Inflammatory macrophage treated with lipopolysaccharide for 1 hour (primary cell): ENCODE results near the gene CDH26.
A peak's percentile ranks its signal among the peaks of the same experiment; 100 is the strongest.

Experiments
- DNase-seq, 2 donors: peaks; one replicate each; pipeline ENCODE4 v3.0.0-alpha.2; 2020 to 2022

The CDH26 gene

GRCh38 chr20:59958123-59958522, at the start of gene CDH26:
Gene CDH26 (plus strand): TSS chr20:59958423. CDS start chr20:59958727, 304 bp downstream.
- no peak for DNase-seq

DNA sequence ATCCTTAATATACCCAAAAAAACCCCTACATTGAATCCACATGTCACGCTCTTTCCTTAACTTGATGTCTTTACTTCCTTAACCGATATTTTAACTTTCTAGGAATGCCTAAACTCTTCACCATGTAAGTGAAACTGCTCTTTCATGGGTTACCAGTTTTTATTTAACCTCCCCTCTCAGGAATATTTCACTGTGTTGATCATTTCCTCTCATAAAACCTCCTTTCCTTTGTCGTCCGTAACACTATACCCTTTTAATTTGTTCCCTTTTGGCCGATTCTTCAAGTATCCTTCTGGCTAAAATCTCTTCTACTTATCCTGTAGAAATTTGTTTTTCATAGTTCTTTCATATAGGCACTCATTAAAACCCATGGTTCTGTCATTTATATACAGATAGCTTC, 49.4 kb upstream of the CDH26 start:
- DNase-seq, result no peak

GRCh38 chr20:59911041-59911440, 47.2 kb upstream of the CDH26 start:
- no peak for DNase-seq

DNA sequence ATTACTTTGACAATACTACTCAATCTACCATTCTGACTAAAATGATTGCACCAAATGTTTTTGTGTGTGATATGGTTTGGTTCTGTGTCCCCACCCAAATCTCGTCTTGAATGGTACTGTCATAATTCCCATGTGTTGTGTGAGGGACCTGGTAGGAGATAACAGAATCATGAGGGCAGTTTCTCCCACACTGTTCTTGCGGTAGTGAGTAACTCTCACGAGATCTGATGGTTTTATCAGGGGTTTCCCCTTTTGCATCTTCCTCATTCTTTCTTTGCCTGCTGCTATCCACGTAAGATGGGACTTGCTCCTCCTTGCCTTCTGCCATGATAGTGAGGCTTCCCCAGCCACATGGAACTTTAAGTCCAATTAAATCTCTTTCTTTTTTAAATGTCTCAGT, 45.6 kb upstream of the CDH26 start:
- peak; percentile 55 to 68 for DNase-seq

DNA sequence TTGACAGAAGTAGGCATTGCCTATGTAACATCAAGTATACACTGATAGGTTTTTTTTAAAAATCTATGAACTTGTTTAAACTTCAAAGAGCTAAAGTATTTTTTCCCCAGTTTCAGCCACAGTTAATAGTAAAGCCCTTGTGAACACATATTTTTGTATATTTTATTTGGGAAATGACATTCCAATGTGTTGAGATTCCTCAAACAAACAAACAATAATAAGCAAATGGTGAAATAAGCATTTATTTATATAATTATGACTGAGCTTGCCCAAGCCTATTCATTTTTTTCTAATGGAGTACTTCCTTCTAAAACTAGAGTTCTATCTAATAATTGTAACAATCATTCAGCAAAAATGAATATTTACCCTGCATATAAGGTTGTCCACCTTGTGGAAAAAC, 37.3 kb upstream of the CDH26 start:
- DNase-seq, result no peak

DNA sequence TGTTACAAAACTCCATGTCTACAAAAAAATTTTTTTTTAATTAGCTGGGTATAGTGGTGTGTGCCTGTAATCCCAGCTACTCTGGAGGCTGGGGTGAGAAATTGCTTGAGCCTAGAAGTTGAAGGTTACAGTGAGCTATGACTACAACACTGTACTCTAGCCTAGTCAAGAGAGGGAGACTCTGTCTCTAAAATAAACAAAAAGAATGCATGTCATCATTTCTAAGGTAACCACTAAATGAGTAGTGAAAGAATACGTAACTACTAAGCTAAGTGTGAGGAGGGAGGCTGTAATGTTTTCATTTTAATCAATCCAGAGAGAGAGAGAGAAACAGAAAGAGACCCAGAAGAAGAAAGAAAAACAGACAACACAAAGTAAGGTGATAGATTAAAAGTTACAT, 34.7 kb upstream of the CDH26 start:
- DNase-seq, result no peak

- no peak for DNase-seq
Observed at GRCh38 chr20:59925359-59925758, 32.9 kb upstream of the CDH26 start.

DNA sequence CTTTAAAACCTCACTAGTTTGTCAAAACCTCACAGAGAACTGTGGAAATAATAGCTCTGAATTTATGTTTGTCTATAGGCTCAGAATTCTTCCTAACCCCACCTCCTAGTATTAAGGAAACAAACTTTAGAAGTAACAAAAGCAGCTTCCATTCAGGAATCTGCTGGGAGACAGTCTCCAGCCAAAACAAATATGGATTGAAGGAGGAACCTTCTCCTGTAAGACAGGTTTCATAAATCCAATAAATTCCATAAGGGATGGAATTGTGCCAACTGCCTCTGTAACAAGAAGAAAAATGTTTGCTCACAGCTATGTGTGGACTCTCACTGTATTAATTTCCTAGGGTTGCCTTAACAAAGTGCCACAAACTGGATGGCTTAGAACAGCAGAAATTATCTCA, 32.3 kb upstream of the CDH26 start:
- DNase-seq, result no peak

DNA sequence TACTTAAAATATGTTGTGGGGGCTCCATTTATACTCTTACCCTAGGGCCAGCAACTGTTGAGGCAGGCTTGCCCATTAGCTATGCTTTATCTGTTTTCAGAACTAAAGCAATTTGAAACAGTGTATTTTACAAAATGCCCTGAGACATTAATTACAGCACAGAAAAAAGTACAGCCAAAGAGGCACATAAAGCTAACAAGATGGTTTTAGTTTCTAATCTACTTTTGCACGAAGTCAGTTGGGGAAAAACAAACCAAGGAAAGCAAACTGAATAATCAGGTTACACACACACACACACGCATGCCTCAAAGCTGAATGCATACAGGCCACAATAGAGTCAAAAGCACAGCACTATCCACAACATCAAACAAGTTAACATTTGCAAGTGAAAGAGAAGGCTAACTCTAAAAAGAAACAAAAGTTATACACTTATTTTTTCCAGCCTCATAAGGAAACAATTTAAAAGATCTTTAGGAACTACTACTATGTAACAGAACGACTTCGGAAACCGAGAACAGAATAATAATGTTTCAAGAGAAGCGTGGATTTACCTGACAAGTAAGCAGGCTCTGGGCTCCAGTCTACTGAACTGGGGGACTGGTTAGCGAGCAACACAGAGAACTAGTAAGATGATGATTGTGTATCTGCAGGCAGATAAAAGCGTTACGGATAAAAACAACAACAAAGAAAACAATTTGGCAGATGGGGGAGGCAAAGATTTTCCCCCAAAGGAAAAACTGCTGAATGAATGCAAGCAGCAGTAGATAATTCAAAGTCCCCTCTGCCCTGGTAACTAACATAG, 26.5 kb upstream of the CDH26 start:
- no peak for DNase-seq

GRCh38 chr20:59932616-59933295, 25.5 kb upstream of the CDH26 start:
- DNase-seq, result no peak

DNA sequence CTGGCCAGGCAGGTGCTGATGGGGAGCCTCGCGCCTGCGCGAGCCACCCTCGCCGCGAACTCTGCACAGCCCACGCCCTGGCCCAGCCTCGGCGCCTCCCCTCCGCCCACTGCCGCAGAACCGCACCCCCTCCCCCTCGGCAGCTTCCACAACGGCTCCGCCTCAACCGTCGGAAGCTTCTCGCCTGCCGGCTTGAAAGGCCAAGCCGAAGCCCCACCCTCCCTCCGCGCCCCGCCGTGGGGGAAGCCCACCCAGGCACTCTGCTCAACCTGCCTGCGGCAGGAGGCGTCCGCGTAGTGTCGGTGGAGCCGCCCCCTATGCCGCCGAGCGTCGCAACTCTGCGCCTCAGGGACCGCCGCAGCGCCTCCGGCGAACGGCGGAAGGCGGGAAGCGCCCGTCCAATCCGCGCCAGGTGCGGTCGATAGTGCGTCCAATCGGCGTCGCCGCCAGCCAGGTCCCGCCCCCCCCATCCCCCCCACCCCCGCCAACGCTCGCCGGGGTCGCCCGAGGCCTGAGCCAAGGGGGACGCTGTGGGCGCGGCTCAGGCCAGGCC, 24.9 kb upstream of the CDH26 start, which contains the start of gene SYCP2:
Gene SYCP2 (minus strand): TSS at position 342 of the 553 bp plus-strand sequence. CDS start 11,224 bp downstream, outside the sequence.
- no peak for DNase-seq

GRCh38 chr20:59933849-59934585, 24.2 kb upstream of the CDH26 start:
- peak; percentile 46 to 84 for DNase-seq

DNA sequence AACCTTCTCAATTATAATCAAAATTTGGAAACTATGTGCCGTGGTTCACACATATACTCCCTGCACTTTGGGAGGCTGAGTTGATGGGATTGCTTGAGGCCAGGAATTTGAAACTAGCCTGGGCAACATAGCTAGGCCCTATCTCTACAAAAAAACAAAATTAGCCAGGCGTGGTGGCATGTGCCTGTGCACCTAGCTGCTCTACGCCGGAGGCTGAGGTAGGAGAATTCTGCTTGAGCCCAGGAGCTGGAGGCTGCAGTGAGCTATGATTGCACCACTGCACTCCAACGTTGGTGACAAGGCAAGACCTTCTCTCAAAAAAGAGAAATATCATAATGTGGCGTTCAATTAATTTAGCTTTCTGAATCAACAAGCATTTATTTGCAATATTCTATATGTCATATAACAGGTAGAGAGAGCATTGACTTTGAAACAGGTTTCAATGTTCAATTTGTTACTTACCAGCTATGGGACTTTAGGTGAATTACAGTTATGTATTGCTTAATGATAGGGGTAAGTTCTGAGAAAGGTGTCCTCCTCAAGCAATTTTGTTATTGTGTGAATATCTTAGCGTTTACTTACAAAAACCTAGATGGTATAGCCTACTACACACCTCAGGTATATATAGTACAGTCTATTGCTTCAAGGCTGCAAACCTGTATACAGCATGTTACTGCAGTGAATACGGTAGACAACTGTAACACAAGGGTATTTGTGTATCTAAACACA, 22.6 kb upstream of the CDH26 start:
- no peak for DNase-seq

DNA sequence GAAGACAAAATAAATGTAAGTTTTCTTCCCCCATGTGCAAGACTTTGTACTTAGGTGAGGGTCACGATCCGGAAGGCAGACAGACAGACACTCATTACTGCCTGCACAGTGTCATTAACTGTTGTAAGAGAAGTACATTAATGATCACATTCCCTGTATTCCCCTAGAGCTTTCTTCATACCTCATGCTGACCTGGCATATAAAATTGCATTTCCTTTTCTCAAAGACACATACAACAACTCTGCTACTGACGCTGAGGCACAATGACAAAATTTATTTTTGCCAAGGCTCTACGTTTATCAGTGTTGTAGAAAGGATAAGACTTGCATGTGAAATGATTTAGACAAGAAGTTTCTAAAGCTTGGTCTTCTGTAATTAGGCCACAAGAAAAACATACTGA, 21.8 kb upstream of the CDH26 start:
- DNase-seq, result no peak

GRCh38 chr20:59937150-59937549, 21.1 kb upstream of the CDH26 start:
- DNase-seq, result no peak

DNA sequence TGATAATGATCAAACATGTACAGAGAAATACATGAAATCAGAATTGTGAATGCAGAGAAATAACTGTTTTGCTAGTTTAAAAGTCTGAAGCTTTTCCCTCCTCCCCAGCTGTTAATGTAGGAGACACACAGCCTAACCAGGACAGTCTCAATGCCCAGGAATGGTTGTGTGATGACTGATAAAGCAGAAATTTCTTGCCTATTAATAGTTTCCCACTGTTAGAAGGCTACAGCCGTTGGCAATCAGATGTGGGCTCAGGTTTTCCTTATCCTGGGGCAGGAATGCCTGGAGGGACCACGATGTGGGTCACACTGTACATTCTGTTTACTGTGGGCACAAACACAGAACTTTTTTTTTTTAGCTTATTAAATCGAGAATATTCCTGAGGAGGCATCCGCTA, 20.0 kb upstream of the CDH26 start:
- DNase-seq, result no peak

- no peak for DNase-seq
Observed at GRCh38 chr20:59938696-59939051, 19.5 kb upstream of the CDH26 start.

- no peak for DNase-seq
Observed at GRCh38 chr20:59939052-59939878, 19.0 kb upstream of the CDH26 start.

- no peak for DNase-seq
Observed at GRCh38 chr20:59939879-59940128, 18.4 kb upstream of the CDH26 start.

DNA sequence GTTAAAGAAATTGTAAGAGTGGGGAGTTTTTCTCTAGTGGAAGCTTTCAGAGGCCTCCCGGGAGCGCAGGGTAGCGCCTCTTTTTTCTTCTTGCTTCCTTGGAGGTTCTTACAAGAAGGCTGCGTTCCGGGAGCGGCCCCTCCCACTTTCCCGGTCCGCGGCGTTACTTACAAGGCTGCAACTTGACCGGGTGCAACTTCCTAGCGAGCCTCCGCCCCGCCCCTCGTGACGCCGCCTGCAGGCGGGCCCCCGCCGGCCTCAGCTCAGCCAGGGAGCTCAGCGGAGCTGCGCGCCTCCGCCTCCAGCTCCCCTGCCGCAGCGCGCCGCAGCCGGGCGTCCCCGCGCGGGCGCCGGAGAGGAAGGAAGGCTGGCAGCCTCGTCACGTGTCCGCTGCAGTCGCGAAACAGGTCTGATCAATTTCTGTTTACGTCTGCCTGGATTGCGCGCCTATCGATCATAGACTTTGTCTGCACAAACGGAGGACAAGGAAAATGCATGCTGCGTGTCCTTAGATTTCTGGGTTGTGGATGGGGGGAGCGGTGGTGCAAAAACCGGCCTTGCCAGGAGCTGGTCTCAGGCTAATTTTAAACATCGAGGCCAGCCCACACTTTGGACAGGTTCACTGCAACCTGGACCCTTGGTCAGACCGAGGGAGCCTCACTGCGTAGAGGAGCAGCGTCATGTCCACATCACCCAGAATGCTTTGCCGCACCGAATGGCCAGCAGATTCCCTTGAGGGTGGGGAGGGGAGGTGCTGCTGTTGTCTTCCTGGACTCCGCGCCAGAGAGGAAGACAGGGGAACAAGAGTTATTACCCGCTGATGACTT, 17.9 kb upstream of the CDH26 start, which contains the start of the genes FAM217B and PPP1R3D:
Gene FAM217B (plus strand): TSS at position 261 of the 827 bp plus-strand sequence. CDS start 3,555 bp downstream, outside the sequence.
Gene PPP1R3D (minus strand): TSS at position 177 of the 827 bp plus-strand sequence. CDS start 374 bp downstream, outside the sequence.
- peak; percentile 95 to 97 for DNase-seq

- DNase-seq, result no peak
Observed at GRCh38 chr20:59940956-59941294, 17.3 kb upstream of the CDH26 start.
